ENCODE data around the gene GPR17.

The GPR17 gene

DNA sequence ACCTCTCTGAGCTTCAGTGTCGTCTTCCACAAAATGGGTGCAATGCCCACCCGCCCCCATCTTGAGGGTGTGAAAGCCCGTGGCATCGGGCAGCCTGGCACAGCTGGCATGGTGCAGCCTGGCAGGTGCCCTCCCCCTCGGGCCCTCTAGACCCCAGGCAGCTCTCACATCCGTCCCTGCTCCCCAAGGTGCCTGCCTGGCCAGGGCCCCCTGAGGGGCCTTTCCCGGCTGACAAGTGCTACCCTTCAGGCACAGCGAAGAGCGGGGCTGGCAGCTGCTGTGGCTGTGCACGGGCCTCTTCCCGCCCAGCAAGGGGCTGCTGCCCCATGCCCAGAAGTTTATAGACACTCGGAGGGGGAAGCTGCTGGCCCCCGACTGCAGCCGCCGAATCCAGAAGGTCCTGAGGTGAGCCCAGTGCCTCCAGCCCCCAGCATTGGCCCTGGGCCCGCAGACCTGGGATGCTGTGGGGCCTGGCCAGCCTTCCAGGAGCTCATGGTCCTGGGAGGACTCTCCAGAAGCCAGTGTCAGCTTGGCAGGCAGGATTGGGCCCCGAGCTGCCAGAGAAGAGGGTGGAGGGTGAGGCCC lies 13.9 kb upstream of the GPR17 start:
- no peak for DNase-seq (ENCODE audit: low spot score)
- TF ChIP-seq, protein P1, sequence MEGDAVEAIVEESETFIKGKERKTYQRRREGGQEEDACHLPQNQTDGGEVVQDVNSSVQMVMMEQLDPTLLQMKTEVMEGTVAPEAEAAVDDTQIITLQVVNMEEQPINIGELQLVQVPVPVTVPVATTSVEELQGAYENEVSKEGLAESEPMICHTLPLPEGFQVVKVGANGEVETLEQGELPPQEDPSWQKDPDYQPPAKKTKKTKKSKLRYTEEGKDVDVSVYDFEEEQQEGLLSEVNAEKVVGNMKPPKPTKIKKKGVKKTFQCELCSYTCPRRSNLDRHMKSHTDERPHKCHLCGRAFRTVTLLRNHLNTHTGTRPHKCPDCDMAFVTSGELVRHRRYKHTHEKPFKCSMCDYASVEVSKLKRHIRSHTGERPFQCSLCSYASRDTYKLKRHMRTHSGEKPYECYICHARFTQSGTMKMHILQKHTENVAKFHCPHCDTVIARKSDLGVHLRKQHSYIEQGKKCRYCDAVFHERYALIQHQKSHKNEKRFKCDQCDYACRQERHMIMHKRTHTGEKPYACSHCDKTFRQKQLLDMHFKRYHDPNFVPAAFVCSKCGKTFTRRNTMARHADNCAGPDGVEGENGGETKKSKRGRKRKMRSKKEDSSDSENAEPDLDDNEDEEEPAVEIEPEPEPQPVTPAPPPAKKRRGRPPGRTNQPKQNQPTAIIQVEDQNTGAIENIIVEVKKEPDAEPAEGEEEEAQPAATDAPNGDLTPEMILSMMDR (IDR thresholded peaks at IDR 0.05; ENCODE audit: extremely low read depth, missing control alignments), result no peak

DNA sequence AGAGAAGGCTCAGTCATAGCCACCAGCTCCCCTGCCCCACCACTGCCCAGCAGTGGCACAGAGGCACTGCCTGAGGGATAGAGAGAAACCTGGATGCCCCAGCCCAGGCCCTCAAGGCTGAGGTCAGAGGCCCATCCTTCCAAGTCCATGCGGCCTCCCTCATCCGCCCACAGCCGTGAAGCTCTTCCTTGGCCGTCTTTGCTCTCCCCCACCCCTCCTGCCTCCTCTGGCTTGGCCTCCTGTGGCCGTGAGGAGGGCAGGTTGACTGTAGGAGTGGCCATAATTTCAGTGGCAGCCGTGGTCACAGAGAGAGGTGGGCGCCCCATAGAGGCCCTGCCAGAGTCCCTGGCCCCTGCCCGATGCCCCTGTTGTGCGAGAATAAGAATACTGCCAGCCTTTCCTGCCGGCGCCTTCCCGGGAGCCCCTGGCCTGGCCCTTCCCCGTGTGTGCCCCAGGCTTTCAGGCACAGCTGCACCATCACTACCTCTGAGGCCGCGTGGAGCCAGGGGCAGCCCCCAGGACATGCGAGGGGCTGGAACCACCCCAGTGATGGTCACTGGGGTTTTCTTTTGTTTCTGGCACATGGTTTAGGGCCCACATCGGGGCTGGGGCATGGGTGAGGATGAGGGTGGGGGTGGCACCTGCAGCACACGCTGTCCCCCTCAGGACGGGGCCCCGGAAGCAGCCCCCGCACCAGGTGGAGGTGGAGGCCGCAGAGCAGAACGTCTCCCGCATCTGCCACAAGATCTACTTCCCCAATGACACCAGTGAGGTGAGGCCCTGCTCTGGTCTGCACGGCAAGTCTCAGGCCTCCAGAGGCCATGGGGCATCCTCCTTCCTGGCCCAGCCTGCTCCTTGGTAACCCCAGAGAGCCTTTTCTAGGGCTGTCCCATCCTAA lies 13.1 kb upstream of the GPR17 start:
- TF ChIP-seq, protein P1 (IDR thresholded peaks at IDR 0.05; ENCODE audit: extremely low read depth, missing control alignments), result no peak
- DNase-seq (ENCODE audit: low spot score), result peak; percentile 74

DNA sequence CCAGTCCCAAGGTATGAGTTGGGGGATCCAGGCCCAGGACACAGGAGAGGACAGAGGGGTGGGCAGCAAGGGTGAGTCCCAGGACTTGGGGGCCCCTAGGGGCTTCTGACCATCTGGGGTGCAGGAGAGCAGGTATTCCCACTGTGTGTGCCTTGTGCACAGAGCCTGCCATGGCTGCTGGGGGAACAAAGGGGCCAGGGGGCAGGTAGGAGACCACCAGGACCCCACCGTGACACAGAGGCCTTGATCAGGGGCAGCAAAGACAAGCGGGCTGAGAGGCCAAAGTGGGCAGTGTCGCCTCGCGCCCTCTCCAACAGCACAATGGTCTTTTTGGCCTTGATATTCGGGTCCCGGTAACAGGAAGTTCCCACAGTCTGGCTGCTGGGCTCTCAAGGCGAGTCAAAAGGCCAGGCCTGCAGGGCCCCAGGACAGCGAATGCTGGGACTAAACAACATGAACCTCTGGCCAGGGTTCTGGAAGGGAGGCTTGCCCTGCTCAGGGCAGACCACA lies 12.3 kb upstream of the GPR17 start:
- TF ChIP-seq, protein P1 (IDR thresholded peaks at IDR 0.05; ENCODE audit: extremely low read depth, missing control alignments), result no peak
- no peak for DNase-seq (ENCODE audit: low spot score)

DNA sequence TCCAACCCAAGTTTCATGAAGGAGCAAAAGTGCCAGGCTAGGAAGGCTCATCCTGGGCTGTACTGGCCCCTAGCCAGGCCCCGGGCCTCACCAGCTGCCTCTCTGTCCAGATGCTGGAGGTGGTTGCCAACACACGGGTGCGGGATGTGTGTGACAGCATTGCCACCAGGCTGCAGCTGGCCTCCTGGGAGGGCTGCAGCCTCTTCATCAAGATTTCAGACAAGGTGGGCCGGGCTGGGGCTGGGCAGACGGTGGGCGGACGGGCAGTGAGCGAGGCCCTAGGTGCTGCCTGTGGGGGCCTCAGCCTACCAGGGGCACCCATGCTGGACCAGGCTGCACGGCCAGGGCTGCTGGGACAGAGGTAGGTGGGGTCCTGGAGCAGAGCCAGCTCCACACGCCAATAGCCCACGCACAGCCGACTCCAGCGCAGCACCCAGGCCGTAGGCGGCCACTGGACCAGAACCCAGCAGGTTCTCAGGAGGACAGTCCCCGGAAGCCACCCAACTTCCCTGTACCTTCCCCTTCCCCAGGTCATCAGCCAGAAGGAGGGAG lies 11.8 kb upstream of the GPR17 start:
- TF ChIP-seq, protein P1 (IDR thresholded peaks at IDR 0.05; ENCODE audit: extremely low read depth, missing control alignments), result no peak
- no peak for DNase-seq (ENCODE audit: low spot score)

DNA sequence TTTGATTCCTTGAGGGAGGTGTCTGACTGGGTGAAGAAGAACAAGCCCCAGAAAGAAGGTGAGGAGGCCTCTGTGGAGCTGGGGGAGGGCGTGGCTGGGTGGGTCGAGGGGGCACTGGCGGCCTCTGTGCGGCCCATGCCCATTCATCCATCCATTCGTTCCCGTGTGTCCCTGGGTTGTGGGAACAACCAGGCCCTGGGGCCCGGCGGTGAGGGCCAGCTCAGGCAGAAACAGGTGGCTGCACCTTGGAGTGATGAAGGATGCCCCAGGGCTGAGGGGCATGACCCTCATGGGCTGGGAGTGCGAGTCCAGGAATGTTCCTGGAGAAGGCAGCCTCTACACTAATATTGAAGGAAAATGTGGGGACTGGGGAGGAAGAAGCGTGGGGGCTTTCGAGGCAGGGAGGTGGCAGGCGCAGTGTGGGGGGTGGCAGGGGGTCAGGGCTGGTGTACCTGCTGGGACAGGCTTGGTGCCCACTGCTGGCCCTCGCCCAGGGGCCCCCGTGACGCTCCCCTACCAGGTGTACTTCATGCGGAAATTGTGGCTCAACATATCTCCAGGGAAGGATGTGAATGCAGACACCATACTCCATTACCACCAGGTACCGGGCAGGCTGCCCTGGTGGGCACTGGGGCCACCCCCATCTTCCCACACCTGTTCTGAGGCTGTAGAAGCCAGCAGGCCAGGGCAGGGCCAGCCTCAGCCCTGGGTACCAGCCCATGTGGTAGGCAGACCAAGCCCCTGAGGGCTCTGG lies 11.2 kb upstream of the GPR17 start:
- TF ChIP-seq, protein P1 (IDR thresholded peaks at IDR 0.05; ENCODE audit: extremely low read depth, missing control alignments), result no peak
- no peak for DNase-seq (ENCODE audit: low spot score)

DNA sequence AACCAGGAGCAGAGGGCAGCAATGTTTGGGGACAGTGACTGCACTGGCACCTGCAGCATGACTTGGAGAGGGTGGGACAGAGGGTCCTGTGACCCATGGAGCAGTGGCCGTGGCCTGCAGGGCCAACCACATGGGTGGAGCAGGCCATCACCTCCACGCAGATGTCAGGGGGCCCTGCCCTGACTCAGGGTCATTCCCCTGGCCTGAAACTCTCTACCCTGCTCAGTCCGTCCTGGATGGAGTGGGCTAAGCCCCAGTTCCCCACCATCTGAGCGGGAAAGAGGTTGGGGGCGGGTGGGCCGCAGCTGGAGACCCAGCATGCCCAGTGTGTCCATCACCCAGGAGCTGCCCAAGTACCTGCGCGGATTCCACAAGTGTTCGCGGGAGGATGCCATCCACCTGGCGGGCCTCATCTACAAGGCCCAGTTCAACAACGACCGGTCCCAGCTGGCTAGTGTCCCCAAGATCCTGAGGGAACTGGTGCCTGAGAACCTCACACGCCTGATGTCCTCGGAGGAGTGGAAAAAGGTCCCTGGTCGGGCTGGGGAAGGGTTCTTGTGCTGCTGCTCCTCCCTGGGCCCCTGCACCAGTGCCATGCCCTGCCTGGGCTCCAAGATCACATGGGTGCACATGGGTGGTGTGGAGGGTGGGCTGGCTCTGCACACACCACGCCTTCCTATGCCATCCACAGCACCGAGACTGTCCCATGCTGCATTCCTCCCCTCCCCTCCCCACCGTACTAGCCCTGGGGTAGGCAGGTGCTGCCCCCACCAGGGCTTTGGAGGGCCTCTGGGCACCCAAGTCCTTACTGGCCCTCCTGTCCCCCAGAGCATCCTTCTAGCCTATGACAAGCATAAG lies 10.3 kb upstream of the GPR17 start:
- TF ChIP-seq, protein P1 (IDR thresholded peaks at IDR 0.05; ENCODE audit: extremely low read depth, missing control alignments), result no peak
- DNase-seq (ENCODE audit: low spot score), result no peak

Measured in GM20000 (cell line).